HG03135 (cell line): ENCODE results near the gene SHLD1.

Source experiments
- ATAC-seq: cut with Tn5 transposase; IDR thresholded peaks from one replicate; pipeline ENCODE4 v1.9.1; 2021; ENCODE audit warnings: mild to moderate bottlenecking, moderate library complexity; ENCODE audit not compliant: unreplicated experiment

SHLD1 gene

GRCh38 chr20:5811746-5812145 lies 61.5 kb downstream of the SHLD1 start:
- no peak for ATAC-seq

GRCh38 chr20:5818346-5818681 lies 68.1 kb downstream of the SHLD1 start:
- ATAC-seq, result no peak

GRCh38 chr20:5820738-5821137 lies 70.5 kb downstream of the SHLD1 start:
- no peak for ATAC-seq

GRCh38 chr20:5821627-5822215 lies 71.5 kb downstream of the SHLD1 start:
- ATAC-seq, result no peak

- ATAC-seq, result no peak
Measured at GRCh38 chr20:5822569-5822968, 72.4 kb downstream of the SHLD1 start.

- no peak for ATAC-seq
Measured at GRCh38 chr20:5825130-5825719, 75.0 kb downstream of the SHLD1 start.

- ATAC-seq, result no peak
Measured at GRCh38 chr20:5827098-5827853, 77.1 kb downstream of the SHLD1 start.

GRCh38 chr20:5827861-5828260 lies 77.7 kb downstream of the SHLD1 start:
- ATAC-seq, result no peak

- ATAC-seq, result no peak
Measured at GRCh38 chr20:5829241-5829809, 79.1 kb downstream of the SHLD1 start.

- no peak for ATAC-seq
Measured at GRCh38 chr20:5831539-5832237, 81.5 kb downstream of the SHLD1 start.

GRCh38 chr20:5833309-5833941 lies 83.2 kb downstream of the SHLD1 start:
- ATAC-seq, result no peak

GRCh38 chr20:5834436-5835005 lies 84.3 kb downstream of the SHLD1 start:
- ATAC-seq, result no peak

- no peak for ATAC-seq
Measured at GRCh38 chr20:5835321-5835821, 85.2 kb downstream of the SHLD1 start.

GRCh38 chr20:5835871-5836270 lies 85.7 kb downstream of the SHLD1 start:
- no peak for ATAC-seq

GRCh38 chr20:5836569-5836968 lies 86.4 kb downstream of the SHLD1 start:
- ATAC-seq, result no peak

- no peak for ATAC-seq
Measured at GRCh38 chr20:5840411-5841002, 90.3 kb downstream of the SHLD1 start.

GRCh38 chr20:5841522-5841921 lies 91.3 kb downstream of the SHLD1 start:
- no peak for ATAC-seq

GRCh38 chr20:5842465-5842864 lies 92.3 kb downstream of the SHLD1 start:
- ATAC-seq, result no peak

- ATAC-seq, result peak; percentile 59
Measured at GRCh38 chr20:5843054-5843592, 92.9 kb downstream of the SHLD1 start.
